Left ventricle myocardium inferior (tissue), 1 donor: Measurements from ENCODE around the gene TMCO4. TPM values are rescaled to one million over a fixed set of nuclear protein-coding genes. Genes with fewer than 3 reads are reported as not detected.

ENCODE experiments used
- DNase-seq: peaks from one replicate; pipeline ENCODE4 v3.0.0-alpha.2; 2020
- H3K27ac ChIP-seq: fragments of 200-600 bp; replicated peaks from 2 replicates; pipeline ENCODE4 v1.8.0; 2021
- H3K27me3 ChIP-seq: fragments of 200-600 bp; 2 replicates; pipeline ENCODE4 v1.8.0; 2021; ENCODE audit warnings: low read depth
- H3K36me3 ChIP-seq: fragments of 200-600 bp; 2 replicates; pipeline ENCODE4 v1.8.0; 2021
- H3K4me1 ChIP-seq: fragments of 200-600 bp; 2 replicates; pipeline ENCODE4 v1.8.0; 2021
- H3K4me3 ChIP-seq: fragments of 200-600 bp; 2 replicates; pipeline ENCODE4 v1.8.0; 2021; ENCODE audit warnings: mild to moderate bottlenecking, moderate library complexity
- H3K9me3 ChIP-seq: fragments of 200-600 bp; replicated peaks from 2 replicates; pipeline ENCODE4 v1.8.0; 2021
- intact Hi-C: fragments of 100-400 bp; cut with micrococcal nuclease; formaldehyde crosslinking; loops from one replicate; pipeline ENCODE4 v1.11.0; 2022
- total RNA-seq: library from RNA; stranded (reverse); fragmentation: NEBNext Ultra II Directional; extraction: Animal tissue kit (Norgen Biotek cat#: 25700); gene quantifications from one replicate; pipeline ENCODE4 v1.2.1, GENCODE V29; 2021
- TF ChIP-seq, protein P1 (sequence below): fragments of 200-600 bp; IDR thresholded peaks from 2 replicates; pipeline ENCODE4 v1.8.0; 2021; ENCODE audit warnings: antibody characterized with exemption, mild to moderate bottlenecking, borderline replicate concordance
- donor health status: DM: no; HTN: yes; CAD: no; lungs with severe emphysema.

The TMCO4 gene
- total RNA-seq, 1 donor from 2014 or later: 8.6 TPM

DNA sequence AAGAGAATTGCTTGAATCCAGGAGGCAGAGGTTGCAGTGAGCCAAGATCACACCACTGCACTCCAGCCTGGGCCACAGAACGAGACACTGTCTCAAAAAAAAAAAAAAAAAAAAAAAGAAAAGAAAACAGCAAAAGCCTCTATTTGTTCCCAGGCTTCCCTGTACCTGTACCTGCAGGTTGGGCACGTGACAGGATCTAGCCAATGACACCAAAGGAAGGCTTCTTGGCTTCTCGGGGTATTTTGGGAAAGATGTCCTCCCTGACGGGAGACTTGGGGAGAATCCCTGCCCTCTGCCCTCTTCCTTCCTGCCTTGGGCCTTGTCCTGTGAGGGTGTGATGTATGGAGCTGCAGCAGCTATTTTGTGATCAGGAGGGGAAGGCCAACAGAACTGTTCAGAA, 22.8 kb downstream of the TMCO4 start:
- H3K27me3 ChIP-seq: no peaks in the 10 kb centered on the region
- H3K4me3 ChIP-seq: no peak overlapping the region
- TF ChIP-seq, protein P1, sequence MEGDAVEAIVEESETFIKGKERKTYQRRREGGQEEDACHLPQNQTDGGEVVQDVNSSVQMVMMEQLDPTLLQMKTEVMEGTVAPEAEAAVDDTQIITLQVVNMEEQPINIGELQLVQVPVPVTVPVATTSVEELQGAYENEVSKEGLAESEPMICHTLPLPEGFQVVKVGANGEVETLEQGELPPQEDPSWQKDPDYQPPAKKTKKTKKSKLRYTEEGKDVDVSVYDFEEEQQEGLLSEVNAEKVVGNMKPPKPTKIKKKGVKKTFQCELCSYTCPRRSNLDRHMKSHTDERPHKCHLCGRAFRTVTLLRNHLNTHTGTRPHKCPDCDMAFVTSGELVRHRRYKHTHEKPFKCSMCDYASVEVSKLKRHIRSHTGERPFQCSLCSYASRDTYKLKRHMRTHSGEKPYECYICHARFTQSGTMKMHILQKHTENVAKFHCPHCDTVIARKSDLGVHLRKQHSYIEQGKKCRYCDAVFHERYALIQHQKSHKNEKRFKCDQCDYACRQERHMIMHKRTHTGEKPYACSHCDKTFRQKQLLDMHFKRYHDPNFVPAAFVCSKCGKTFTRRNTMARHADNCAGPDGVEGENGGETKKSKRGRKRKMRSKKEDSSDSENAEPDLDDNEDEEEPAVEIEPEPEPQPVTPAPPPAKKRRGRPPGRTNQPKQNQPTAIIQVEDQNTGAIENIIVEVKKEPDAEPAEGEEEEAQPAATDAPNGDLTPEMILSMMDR: no peak
- no peak overlapping the region for H3K27ac ChIP-seq
- no peaks in the 10 kb centered on the region for H3K4me1 ChIP-seq
- intact Hi-C loops: no loop called here
- peaks cover 56% of the 10 kb centered on the region for H3K36me3 ChIP-seq
- no peak for DNase-seq
- no peaks in the 10 kb centered on the region for H3K9me3 ChIP-seq

DNA sequence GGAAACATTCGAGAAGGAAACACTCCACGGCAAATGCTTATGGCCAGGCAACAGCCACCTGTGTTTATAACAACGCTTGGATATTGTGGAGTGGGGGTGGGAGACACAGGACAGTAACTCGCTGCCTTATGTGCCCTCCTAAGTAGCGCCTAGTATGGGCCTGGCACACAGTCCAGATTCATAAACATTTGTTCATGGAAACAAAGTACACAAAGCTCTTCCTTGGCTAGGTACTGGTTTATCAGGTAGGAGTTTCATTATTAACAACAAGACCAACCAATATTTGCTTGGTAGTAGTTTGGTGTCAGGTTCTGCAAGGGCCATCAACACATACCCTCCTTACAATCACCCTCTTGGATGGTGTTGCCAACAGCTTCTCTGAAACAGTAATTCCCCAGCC, 23.4 kb downstream of the TMCO4 start:
- H3K27ac ChIP-seq: no peak overlapping the region
- no peaks in the 10 kb centered on the region for H3K4me1 ChIP-seq
- H3K27me3 ChIP-seq: no peaks in the 10 kb centered on the region
- H3K36me3 ChIP-seq: peaks cover 59% of the 10 kb centered on the region
- intact Hi-C loops: no loop called here
- no peak for DNase-seq
- TF ChIP-seq, protein P1: no peak
- H3K9me3 ChIP-seq: no peaks in the 10 kb centered on the region
- no peak overlapping the region for H3K4me3 ChIP-seq

DNA sequence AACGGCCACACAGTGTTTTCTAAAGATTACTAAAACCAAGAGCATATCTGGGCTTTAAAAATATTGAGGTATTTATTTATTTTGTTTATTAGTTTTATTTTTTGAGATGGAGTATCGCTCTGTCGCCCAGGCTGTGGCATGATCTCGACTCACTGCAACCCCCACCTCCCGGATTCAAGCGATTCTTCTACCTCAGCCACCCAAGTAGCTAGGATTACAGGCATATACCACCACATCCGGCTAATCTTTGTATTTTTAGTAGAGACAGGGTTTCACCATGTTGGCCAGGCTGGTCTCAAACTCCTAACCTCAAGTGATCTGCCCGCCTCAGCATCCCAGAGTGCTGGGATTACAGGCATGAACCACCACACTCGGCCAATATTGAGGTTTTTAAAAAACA, 23.9 kb downstream of the TMCO4 start:
- Histone ChIP-seq H3K27me3 (no peaks in the 10 kb centered on the region), H3K27ac (no peak overlapping the region), H3K4me1 (no peaks in the 10 kb centered on the region), H3K36me3 (peaks cover 63% of the 10 kb centered on the region), H3K9me3 (no peaks in the 10 kb centered on the region), H3K4me3 (no peak overlapping the region)
- TF ChIP-seq, protein P1: no peak
- no peak for DNase-seq
- intact Hi-C loops: no loop called here

DNA sequence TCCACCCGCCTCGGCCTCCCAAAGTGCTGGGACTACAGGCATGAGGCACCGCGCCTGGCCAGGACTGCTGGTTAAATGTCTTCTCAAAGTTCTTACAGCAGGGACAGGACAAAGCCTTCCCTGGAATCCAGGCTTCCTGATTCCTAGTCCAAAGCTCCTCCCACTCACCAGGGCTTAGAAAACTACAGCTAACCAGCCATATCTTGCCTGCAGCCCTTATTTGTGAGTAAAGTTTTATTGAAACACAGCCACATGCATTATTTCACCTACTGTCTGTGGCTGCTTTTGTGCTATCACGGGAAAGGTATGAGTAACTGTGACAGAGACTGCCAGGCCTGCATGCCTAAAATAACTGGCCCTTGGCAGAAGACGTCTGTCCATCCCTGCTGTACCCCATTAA, 24.4 kb downstream of the TMCO4 start:
- Histone ChIP-seq H3K27me3 (no peaks in the 10 kb centered on the region), H3K4me1 (no peaks in the 10 kb centered on the region), H3K27ac (no peak overlapping the region), H3K4me3 (no peak overlapping the region), H3K36me3 (peaks cover 63% of the 10 kb centered on the region), H3K9me3 (no peaks in the 10 kb centered on the region)
- intact Hi-C loops: no loop called here
- TF ChIP-seq, protein P1: no peak
- no peak for DNase-seq

DNA sequence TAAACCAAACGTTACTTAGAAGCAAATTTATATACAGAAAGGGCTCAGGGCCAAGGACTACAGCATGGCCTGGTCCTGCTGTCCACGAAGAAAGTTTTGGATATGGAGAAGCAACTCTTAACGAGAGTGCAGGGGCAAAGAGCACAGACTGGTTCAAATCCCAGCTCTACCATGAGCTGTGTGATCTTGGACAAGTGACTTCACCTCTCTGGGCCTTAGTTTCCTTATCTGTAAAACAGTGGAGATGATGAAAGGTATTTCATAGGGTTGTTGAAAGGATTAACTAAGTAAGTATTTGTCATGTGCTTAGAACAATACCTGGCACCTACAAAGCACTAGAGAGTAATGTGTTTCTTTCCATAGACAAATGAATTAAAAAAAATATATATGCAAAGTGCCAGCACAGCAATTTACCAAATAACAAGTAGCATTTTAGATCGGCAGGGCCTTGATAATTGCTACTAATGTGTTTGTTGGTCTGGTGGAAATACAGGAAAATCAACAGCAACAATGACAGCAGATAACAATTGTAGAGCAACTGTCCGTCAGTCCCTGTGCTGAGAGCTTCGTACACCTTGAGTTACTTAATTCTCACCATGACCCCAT, 25.4 kb downstream of the TMCO4 start:
- H3K9me3 ChIP-seq: no peaks in the 10 kb centered on the region
- TF ChIP-seq, protein P1: no peak
- no peaks in the 10 kb centered on the region for H3K27me3 ChIP-seq
- peaks cover 60% of the 10 kb centered on the region for H3K36me3 ChIP-seq
- intact Hi-C loops: no loop called here
- H3K4me3 ChIP-seq: no peak overlapping the region
- DNase-seq: no peak
- no peaks in the 10 kb centered on the region for H3K4me1 ChIP-seq
- H3K27ac ChIP-seq: no peak overlapping the region
